GM12878 (cell line): ENCODE results near the gene PFN2. TPM values are rescaled to one million over a fixed set of nuclear protein-coding genes. Genes with fewer than 3 reads are reported as not detected.
"Not testable (repeated sequence)": the region's sequence is repeated elsewhere in the genome, so short reads cannot be mapped to it uniquely, and the experiment has no call there.

Experiments used
- ATAC-seq: fragments of 200-7000 bp; cut with Tn5 transposase; 3 replicates; pipeline ENCODE4 v1.9.1; 2020; ENCODE audit warnings: mild to moderate bottlenecking, moderate library complexity
- BruUV-seq: library from RNA; stranded (reverse); fragments of 400-500 nt; replicated peaks from 2 replicates; lab custom pipeline; 2021; lab: Mats Ljungman, UMichigan
- CTCF ChIA-PET: fragments of 300-600 bp; sonication (Branson Sonifier 250); formaldehyde crosslinking; extraction: SDS; loops from one replicate; lab custom pipeline; 2021; ENCODE audit warnings: inconsistent platforms; lab: Yijun Ruan, JAX
- POLR2A ChIA-PET: fragments of 350-600 bp; formaldehyde crosslinking; extraction: SDS; loops from one replicate; lab custom pipeline; 2021; ENCODE audit warnings: inconsistent platforms; lab: Charles Lee
- RAD21 ChIA-PET: fragments of 300-600 bp; sonication (Branson Sonifier 250); formaldehyde crosslinking; loops from one replicate; lab custom pipeline; 2023; ENCODE audit warnings: antibody characterized with exemption; ENCODE audit not compliant: unreplicated experiment; lab: Charles Lee
- SMC1A ChIA-PET: fragments of 300-600 bp; sonication (Branson Sonifier 250); formaldehyde crosslinking; loops from one replicate; lab custom pipeline; 2023; ENCODE audit not compliant: unreplicated experiment, uncharacterized antibody; lab: Charles Lee
- DNase-seq: peaks from one replicate; pipeline ENCODE4 v3.0.0-alpha.2; 2011; ENCODE audit warnings: low read depth, low spot score
- FAIRE-seq: peaks from 3 replicates; lab custom pipeline; 2011; peaks lifted over from hg19 to GRCh38; lab: Jason Lieb, UNC
- H2AFZ ChIP-seq: 2 replicates; pipeline ENCODE4 v1.6.0; 2011; ENCODE audit warnings: low read depth, low read length, control low read depth; ENCODE audit not compliant: control insufficient read depth
- H3K27ac ChIP-seq: 2 replicates; pipeline ENCODE4 v1.5.1; 2011; ENCODE audit warnings: control low read depth; ENCODE audit not compliant: control insufficient read depth, insufficient read depth
- H3K27me3 ChIP-seq, 2 experiments: replicated peaks in 1 of 2; 2 replicates each; pipeline versions ENCODE4 v1.6.0 to v1.6.1; 2011; ENCODE audit warnings: low read length in 1 of 2; ENCODE audit not compliant: control insufficient read depth in 2 of 2, insufficient read depth in 2 of 2
- H3K36me3 ChIP-seq, 2 experiments: 2 replicates each; pipeline ENCODE4 v1.5.1; 2011; ENCODE audit warnings: low read length in 1 of 2; ENCODE audit not compliant: control insufficient read depth in 2 of 2, insufficient read depth in 2 of 2
- H3K4me1 ChIP-seq: 2 replicates; pipeline ENCODE4 v1.6.1; 2011; ENCODE audit warnings: mild to moderate bottlenecking, low read length, moderate library complexity, mixed read lengths; ENCODE audit not compliant: control insufficient read depth, insufficient read depth
- H3K4me2 ChIP-seq: 2 replicates; pipeline ENCODE4 v1.6.0; 2011; ENCODE audit warnings: control low read depth; ENCODE audit not compliant: control insufficient read depth, insufficient read depth
- H3K4me3 ChIP-seq: fragments of 200-600 bp; sonication (generic); 2 replicates; pipeline ENCODE4 v1.5.1; 2016
- H3K79me2 ChIP-seq: 2 replicates; pipeline ENCODE4 v1.6.0; 2011; ENCODE audit warnings: low read length; ENCODE audit not compliant: control insufficient read depth, insufficient read depth
- H3K9ac ChIP-seq: 2 replicates; pipeline ENCODE4 v1.8.0; 2011; ENCODE audit warnings: low read length, control low read depth, mixed read lengths; ENCODE audit not compliant: control insufficient read depth, insufficient read depth
- H3K9me3 ChIP-seq: replicated peaks from 3 replicates; pipeline ENCODE4 v1.5.1; 2011; ENCODE audit warnings: mild to moderate bottlenecking, low read length; ENCODE audit not compliant: control insufficient read depth, insufficient read depth
- H4K20me1 ChIP-seq: 2 replicates; pipeline ENCODE4 v1.6.0; 2011; ENCODE audit not compliant: control insufficient read depth, insufficient read depth
- HDAC2 ChIP-seq: fragments of 200-600 bp; sonication (generic); IDR thresholded peaks from 2 replicates; pipeline ENCODE4 v1.6.1; 2017
- PML ChIP-seq: IDR thresholded peaks from 2 replicates; pipeline ENCODE4 v1.6.1; 2012; ENCODE audit warnings: low read length, inconsistent platforms
- SPI1 ChIP-seq: IDR thresholded peaks from 2 replicates; pipeline ENCODE4 v1.6.1; 2011; ENCODE audit warnings: low read depth, mild to moderate bottlenecking, low read length, moderate library complexity, borderline replicate concordance; ENCODE audit not compliant: insufficient read depth
- WGBS: methylation state at CpG from one replicate; pipeline ENCODE4 v1.1.6; 2016; ENCODE audit warnings: low lambda C conversion rate; ENCODE audit not compliant: insufficient replicate concordance, insufficient coverage; ENCODE audit errors: missing lambda C conversion rate; 5-methylcytosine and 5-hydroxymethylcytosine counted together
- in situ Hi-C: fragments of 300-500 bp; cut with MboI; formaldehyde crosslinking; loops from 9 replicates; pipeline ENCODE4 v1.14.3; 2018; ENCODE audit warnings: mixed read lengths
- intact Hi-C: fragments of 100-400 bp; cut with micrococcal nuclease; formaldehyde crosslinking; loops from one replicate; pipeline ENCODE4 v1.14.2; 2022; ENCODE audit not compliant: unreplicated experiment
- polyA plus RNA-seq, 11 experiments: library from polyadenylated mRNA; depleted of rRNA in 4 of 11; unstranded in 6 of 11; stranded (reverse) in 5 of 11; fragments of >200 nt; fragmentation: Nextera tagmentation in 4 of 11; fragmentation: Illumina TruSeq in 1 of 11; extraction: Ambion mirVana in 4 of 11; extraction: Trizol in 1 of 11; gene quantifications; 1 replicate in 1 of 11; 2 replicates in 10 of 11; pipeline versions ENCODE4 v1.2.1 to v1.2.3, GENCODE V29; 2011 to 2016; ENCODE audit warnings: inconsistent platforms in 2 of 11, missing spikeins in 2 of 11, low read depth in 1 of 11
- total RNA-seq, 4 experiments: library from RNA; depleted of rRNA in 3 of 4; stranded (reverse); fragments of >200 nt in 3 of 4; fragmentation: Illumina TruSeq in 1 of 4; extraction: Trizol in 1 of 4; gene quantifications; 2 replicates each; pipeline versions ENCODE4 v1.2.1 to v1.2.3, GENCODE V29; 2013 to 2021

The PFN2 gene
- total and polyA plus RNA-seq, 10 of the 15 experiments (the other 5 are each of a cell fraction or from before 2014, with no cell fraction given): 3.1 to 78.9 (median 5.3) TPM

DNA sequence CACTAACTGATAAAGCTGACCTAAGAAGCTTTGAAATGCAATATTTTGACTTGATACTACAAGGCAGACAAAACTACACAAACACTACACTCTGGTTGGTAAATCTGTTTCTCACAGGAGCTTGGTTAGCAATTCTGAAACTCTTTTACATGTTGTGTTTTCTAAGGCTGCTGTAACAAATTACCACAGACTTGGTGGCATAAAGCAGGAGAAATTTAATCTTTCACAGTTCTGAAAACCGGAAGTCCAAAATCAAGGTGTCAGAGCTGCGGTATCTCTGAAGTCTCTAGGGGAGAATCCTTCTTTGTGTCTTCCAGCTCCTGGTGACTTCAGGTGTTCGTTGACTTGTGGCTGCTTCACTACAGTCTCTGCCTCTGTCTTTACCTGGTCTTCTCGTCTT, 12.9 kb upstream of the PFN2 start:
- no peaks in the 10 kb centered on the region for H3K79me2 ChIP-seq
- H3K9me3 ChIP-seq: no peaks in the 10 kb centered on the region
- H4K20me1 ChIP-seq: no peaks in the 10 kb centered on the region
- DNase-seq (no peak), ATAC-seq (peak; percentile 46), FAIRE-seq (no peak)
- H3K4me2 ChIP-seq: no peak overlapping the region
- RAD21 ChIA-PET: interaction anchor here (1.0 to 1.2 kb wide), 2 partner anchors 36 to 201 kb away, joined by 3 to 4 read pairs; no protein-coding TSS in a partner anchor
- SMC1A ChIA-PET: interaction anchor here (0.6 to 2.0 kb wide), 7 partner anchors 8 to 200 kb away, joined by 3 to 6 read pairs (median 3); no protein-coding TSS in a partner anchor
- WGBS: 51% methylated on average over 4 of the region's 4 CpGs
- H3K9ac ChIP-seq: no peak overlapping the region
- intact Hi-C loops (no loop called here), in situ Hi-C loops (no loop called here)
- CTCF ChIA-PET: interaction anchor here (0.5 to 1.4 kb wide), 3 partner anchors 16 to 876 kb away, joined by 3 to 5 read pairs (median 5); no protein-coding TSS in a partner anchor
- no peak overlapping the region for H3K27ac ChIP-seq
- no peaks in the 10 kb centered on the region for H3K36me3 ChIP-seq
- POLR2A ChIA-PET: interaction anchor here (0.6 kb wide), 1 partner anchor 74 kb away, joined by 3 read pairs; no protein-coding TSS in a partner anchor
- no peak overlapping the region for H2AFZ ChIP-seq
- H3K4me3 ChIP-seq: no peak overlapping the region
- H3K4me1 ChIP-seq: no peaks in the 10 kb centered on the region
- TF ChIP-seq HDAC2 (no peak), PML (no peak), SPI1 (0 out of 2 replicates have a peak, but pooled peaks have one; percentile 10)
- no peaks in the 10 kb centered on the region for H3K27me3 ChIP-seq
- no TSS peak for BruUV-seq

GRCh38 chr3:149983053-149983452, 12.4 kb upstream of the PFN2 start:
- H3K27me3 ChIP-seq, H3K4me1 ChIP-seq, BruUV-seq, H3K4me2 ChIP-seq, H2AFZ ChIP-seq, in situ Hi-C loops, H3K9ac ChIP-seq, DNase-seq, H3K79me2 ChIP-seq, ATAC-seq, intact Hi-C loops, H3K9me3 ChIP-seq, H4K20me1 ChIP-seq, H3K36me3 ChIP-seq, POLR2A ChIA-PET, H3K4me3 ChIP-seq, FAIRE-seq, H3K27ac ChIP-seq: not testable (repeated sequence)
- RAD21 ChIA-PET: interaction anchor here (1.0 to 1.2 kb wide), 2 partner anchors 36 to 201 kb away, joined by 3 to 4 read pairs; no protein-coding TSS in a partner anchor
- SMC1A ChIA-PET: interaction anchor here (1.7 to 2.0 kb wide), 2 partner anchors 9 to 201 kb away, joined by 3 to 6 read pairs; no protein-coding TSS in a partner anchor
- 88% methylated on average over 9 of the region's 32 CpGs for WGBS
- CTCF ChIA-PET: interaction anchor here (0.5 to 1.4 kb wide), 3 partner anchors 15 to 876 kb away, joined by 3 to 5 read pairs (median 5); no protein-coding TSS in a partner anchor

GRCh38 chr3:149981979-149982378, 11.3 kb upstream of the PFN2 start:
- DNase-seq, H3K4me2 ChIP-seq, H3K27me3 ChIP-seq, H3K4me3 ChIP-seq, POLR2A ChIA-PET, FAIRE-seq, H3K9me3 ChIP-seq, H3K79me2 ChIP-seq, H4K20me1 ChIP-seq, BruUV-seq, H3K9ac ChIP-seq, H3K4me1 ChIP-seq, H3K27ac ChIP-seq, H3K36me3 ChIP-seq, RAD21 ChIA-PET, in situ Hi-C loops, intact Hi-C loops, H2AFZ ChIP-seq: not testable (repeated sequence)
- SMC1A ChIA-PET: interaction anchor here (0.6 kb wide), 1 partner anchor 46 kb away, joined by 3 read pairs; no protein-coding TSS in a partner anchor
- WGBS: 67% methylated on average over 5 of the region's 10 CpGs
- 0 out of 3 replicates have a peak, but pooled peaks have one; percentile 40 for ATAC-seq
- CTCF ChIA-PET: interaction anchor here (1.0 to 1.4 kb wide), 2 partner anchors 15 to 202 kb away, joined by 3 to 4 read pairs; no protein-coding TSS in a partner anchor
